Measurements from ENCODE around the gene SH2D4B. TPM values are rescaled to one million over a fixed set of nuclear protein-coding genes. Genes with fewer than 3 reads are reported as not detected.

Gene SH2D4B
- total RNA-seq, 1 experiment from 2014 or later, result 0.07 TPM

- Histone ChIP-seq H4K91ac (ENCODE audit: insufficient read length, low read depth, low read length) (no peak overlapping the region), H3K4ac (ENCODE audit: low read depth, low read length) (no peak overlapping the region), H3K79me1 (ENCODE audit: insufficient read depth, low read depth, low read length, poor library complexity, severe bottlenecking) (no peaks in the 10 kb centered on the region), H4K5ac (ENCODE audit: insufficient read length, low read depth, low read length) (no peak overlapping the region), H3K56ac (ENCODE audit: insufficient read length, low read depth, low read length) (no peak overlapping the region), H3K4me1 (ENCODE audit: insufficient read depth, low read length) (peaks cover 5% of the 10 kb centered on the region; the same call in 1 of the 2 replicates), H2BK5ac (ENCODE audit: insufficient read length, low read length) (no peak overlapping the region), H2AFZ (ENCODE audit: low read length) (no peak overlapping the region), H3K9ac (ENCODE audit: extremely low read depth, insufficient read length, low read length) (no peak overlapping the region), H3K27ac (ENCODE audit: insufficient read length, low read depth, low read length) (no peak overlapping the region), H3K18ac (ENCODE audit: insufficient read length, low read depth, low read length) (no peak overlapping the region), H3K9me3 (ENCODE audit: control insufficient read depth, low read depth, low read length) (no peaks in the 10 kb centered on the region), H2BK12ac (ENCODE audit: insufficient read length, low read depth, low read length) (no peak overlapping the region), H3K79me2 (ENCODE audit: insufficient read depth, low read length) (no peaks in the 10 kb centered on the region), H2BK15ac (ENCODE audit: low read depth, low read length) (no peak overlapping the region), H4K8ac (replicated peaks; ENCODE audit: insufficient read length, low read depth, low read length) (no peak overlapping the region), H3K4me2 (ENCODE audit: insufficient read depth, insufficient read length, low read length) (no peak overlapping the region), H3T11ph (ENCODE audit: low read length) (no peak overlapping the region), H2BK120ac (ENCODE audit: low read depth, low read length, poor library complexity, severe bottlenecking) (no peak overlapping the region), H2AK5ac (ENCODE audit: insufficient read length, low read length) (no peak overlapping the region), H3K23me2 (ENCODE audit: insufficient read length, low read depth, low read length, poor library complexity, severe bottlenecking) (no peaks in the 10 kb centered on the region), H3K14ac (ENCODE audit: insufficient read depth, low read length) (no peak overlapping the region), H4K20me1 (ENCODE audit: control insufficient read depth, insufficient read depth, insufficient read length) (no peaks in the 10 kb centered on the region), H3K23ac (ENCODE audit: insufficient read length, low read depth, low read length) (no peak overlapping the region), H3K27me3 (ENCODE audit: insufficient read depth, low read length) (no peaks in the 10 kb centered on the region), H2BK20ac (ENCODE audit: low read depth, low read length, poor library complexity, severe bottlenecking) (no peak overlapping the region)
- Mint-ChIP-seq H3K27me3 (ENCODE audit: low read depth) (peaks cover 1% of the 10 kb centered on the region; the same call in 1 of the 2 replicates), H3K27ac (no peak overlapping the region), H3K36me3 (ENCODE audit: insufficient read depth in 1 of 3, low read depth in 3 of 3) (no peaks in the 10 kb centered on the region), H3K4me3 (no peak overlapping the region), H3K4me1 (peaks cover 18% of the 10 kb centered on the region in 2 experiments), H3K9me3 (no peaks in the 10 kb centered on the region)
- TF ChIP-seq, protein P1, sequence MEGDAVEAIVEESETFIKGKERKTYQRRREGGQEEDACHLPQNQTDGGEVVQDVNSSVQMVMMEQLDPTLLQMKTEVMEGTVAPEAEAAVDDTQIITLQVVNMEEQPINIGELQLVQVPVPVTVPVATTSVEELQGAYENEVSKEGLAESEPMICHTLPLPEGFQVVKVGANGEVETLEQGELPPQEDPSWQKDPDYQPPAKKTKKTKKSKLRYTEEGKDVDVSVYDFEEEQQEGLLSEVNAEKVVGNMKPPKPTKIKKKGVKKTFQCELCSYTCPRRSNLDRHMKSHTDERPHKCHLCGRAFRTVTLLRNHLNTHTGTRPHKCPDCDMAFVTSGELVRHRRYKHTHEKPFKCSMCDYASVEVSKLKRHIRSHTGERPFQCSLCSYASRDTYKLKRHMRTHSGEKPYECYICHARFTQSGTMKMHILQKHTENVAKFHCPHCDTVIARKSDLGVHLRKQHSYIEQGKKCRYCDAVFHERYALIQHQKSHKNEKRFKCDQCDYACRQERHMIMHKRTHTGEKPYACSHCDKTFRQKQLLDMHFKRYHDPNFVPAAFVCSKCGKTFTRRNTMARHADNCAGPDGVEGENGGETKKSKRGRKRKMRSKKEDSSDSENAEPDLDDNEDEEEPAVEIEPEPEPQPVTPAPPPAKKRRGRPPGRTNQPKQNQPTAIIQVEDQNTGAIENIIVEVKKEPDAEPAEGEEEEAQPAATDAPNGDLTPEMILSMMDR (conservative IDR thresholded peaks at IDR 0.05), result no peak
- no CpG with 5 or more reads among the region's 6 CpGs for WGBS (ENCODE audit: extremely low coverage, insufficient read length, low lambda C conversion rate)
- no peak for DNase-seq
Observed at GRCh38 chr10:80526742-80527141, 11.0 kb upstream of the SH2D4B start.
